K562 (cell line): ENCODE data around the gene RCC2. TPM values are rescaled to one million over a fixed set of nuclear protein-coding genes. Genes with fewer than 3 reads are reported as not detected.
A peak's percentile ranks its signal among the peaks of the same experiment; 100 is the strongest.

ENCODE experiments used
- ATAC-seq: fragments of 200-7000 bp; cut with Tn5 transposase; 3 replicates; pipeline ENCODE4 v1.9.1; 2020; ENCODE audit warnings: moderate library complexity
- BruUV-seq: library from RNA; stranded (reverse); fragments of 400-500 nt; replicated peaks from 2 replicates; lab custom pipeline; 2021; lab: Mats Ljungman, UMichigan
- CTCF ChIA-PET: fragments of 300-600 bp; formaldehyde crosslinking; extraction: SDS; loops from one replicate; lab custom pipeline; 2021; ENCODE audit warnings: low intra/inter-chr PET ratio; lab: Yijun Ruan, JAX
- POLR2A ChIA-PET: fragments of 300-600, 350-650 bp; sonication (Branson Sonifier 250); formaldehyde crosslinking; extraction: SDS; loops from one replicate; lab custom pipeline; 2021; ENCODE audit warnings: antibody characterized with exemption, inconsistent platforms; lab: Yijun Ruan, JAX
- DNase-seq, 4 experiments: peaks; one replicate each; pipeline versions ENCODE4 v3.0.0 to v3.0.0-alpha.2; 2011 to 2018; ENCODE audit warnings: low spot score in 3 of 4, mixed read lengths in 3 of 4; ENCODE audit errors: extremely low read depth in 1 of 4
- FAIRE-seq: peaks from 2 replicates; lab custom pipeline; 2011; peaks lifted over from hg19 to GRCh38; lab: Jason Lieb, UNC
- H2AFZ ChIP-seq: 2 replicates; pipeline ENCODE4 v1.6.0; 2011; ENCODE audit warnings: low read depth, low read length, control low read depth, inconsistent platforms
- H3K27ac ChIP-seq: fragments of 200-600 bp; 3 replicates; pipeline ENCODE4 v1.8.0; 2011; ENCODE audit warnings: low read depth, mild to moderate bottlenecking, control low read depth, inconsistent platforms, low read length, moderate library complexity, mixed read lengths; ENCODE audit errors: extremely low read depth
- H3K27me3 ChIP-seq, 2 experiments: fragments of 300-600 bp in 1 of 2; 2 replicates in 1 of 2; 3 replicates in 1 of 2; pipeline versions ENCODE4 v1.6.0 to v1.8.0; 2011; ENCODE audit warnings: inconsistent platforms in 2 of 2, low read length in 2 of 2, mild to moderate bottlenecking in 1 of 2, mixed read lengths in 1 of 2, moderate library complexity in 1 of 2; ENCODE audit not compliant: control insufficient read depth in 2 of 2, insufficient read depth in 2 of 2
- H3K36me3 ChIP-seq: fragments of 300-600 bp; 3 replicates; pipeline ENCODE4 v1.8.0; 2011; ENCODE audit warnings: mild to moderate bottlenecking, low read length, inconsistent platforms; ENCODE audit not compliant: control insufficient read depth, insufficient read depth
- H3K4me1 ChIP-seq, 2 experiments: fragments of 200-600 bp in 1 of 2; replicated peaks in 1 of 2; 2 replicates in 1 of 2; 3 replicates in 1 of 2; pipeline versions ENCODE4 v1.5.1 to v1.8.0; 2011; ENCODE audit warnings: inconsistent platforms in 2 of 2, low read length in 2 of 2, mild to moderate bottlenecking in 1 of 2, mixed read lengths in 1 of 2, moderate library complexity in 1 of 2; ENCODE audit not compliant: control insufficient read depth in 2 of 2, insufficient read depth in 2 of 2
- H3K4me2 ChIP-seq: 2 replicates; pipeline ENCODE4 v1.6.1; 2011; ENCODE audit warnings: low read length, control low read depth, inconsistent platforms, mixed read lengths; ENCODE audit not compliant: insufficient read depth
- H3K4me3 ChIP-seq: fragments of 200-600 bp; sonication (generic), shearing (Covaris generic); 2 replicates; pipeline ENCODE4 v1.5.1; 2016; ENCODE audit warnings: control low read depth, inconsistent platforms
- H3K79me2 ChIP-seq: fragments of 200-600 bp; 3 replicates; pipeline ENCODE4 v1.8.0; 2011; ENCODE audit warnings: low read length, inconsistent platforms; ENCODE audit not compliant: control insufficient read depth, insufficient read depth
- H3K9ac ChIP-seq, 2 experiments: 2 replicates each; pipeline versions ENCODE4 v1.6.0 to v1.6.1; 2011; ENCODE audit warnings: low read depth in 2 of 2, low read length in 2 of 2, control low read depth in 1 of 2, inconsistent platforms in 1 of 2, mild to moderate bottlenecking in 1 of 2, mixed read lengths in 1 of 2; ENCODE audit not compliant: insufficient read depth in 1 of 2
- H3K9me1 ChIP-seq: one replicate; pipeline ENCODE4 v1.6.0; 2011; ENCODE audit warnings: inconsistent platforms, mild to moderate bottlenecking, low read length, moderate library complexity; ENCODE audit not compliant: control insufficient read depth, insufficient read depth
- H3K9me3 ChIP-seq: replicated peaks from 2 replicates; pipeline ENCODE4 v1.5.1; 2011; ENCODE audit warnings: low read depth, low read length, inconsistent platforms; ENCODE audit not compliant: control insufficient read depth, insufficient read depth
- H4K20me1 ChIP-seq: replicated peaks from 2 replicates; pipeline ENCODE4 v1.6.1; 2011; ENCODE audit warnings: low read length, inconsistent platforms, mixed read lengths; ENCODE audit not compliant: control insufficient read depth, insufficient read depth
- BCL6 ChIP-seq: fragments of 250-450 bp; sonication (Bioruptor Pico); IDR thresholded peaks from 2 replicates; pipeline ENCODE4 v1.4.0; 2020
- CBX2 ChIP-seq: fragments of 200-600 bp; sonication (generic); IDR thresholded peaks from one replicate; pipeline ENCODE4 v1.6.1; 2012; ENCODE audit warnings: mild to moderate bottlenecking, low read length, inconsistent platforms; ENCODE audit not compliant: insufficient read depth, poor library complexity, severe bottlenecking
- CBX5 ChIP-seq: IDR thresholded peaks from 2 replicates; pipeline ENCODE4 v1.6.1; 2014; ENCODE audit warnings: low read depth, borderline replicate concordance
- DNMT1 ChIP-seq: fragments of 450-650 bp; IDR thresholded peaks from 2 replicates; pipeline ENCODE4 v1.6.1; 2016; ENCODE audit warnings: antibody characterized with exemption, mild to moderate bottlenecking
- FOXJ3 ChIP-seq: sonication (generic); formaldehyde crosslinking; IDR thresholded peaks from 2 replicates; pipeline ENCODE4 v1.4.0; 2020; ENCODE audit warnings: mild to moderate bottlenecking, missing genetic modification reagents
- GTF2F1 ChIP-seq: IDR thresholded peaks from 2 replicates; pipeline ENCODE4 v1.6.1; 2011; ENCODE audit warnings: low read depth, low read length, improper control_type of control experiment
- POLR2B ChIP-seq: fragments of 450-650 bp; IDR thresholded peaks from 2 replicates; pipeline ENCODE4 v1.6.1; 2018; ENCODE audit warnings: low read depth; ENCODE audit not compliant: partially characterized antibody
- RBFOX2 ChIP-seq: fragments of 200-400 bp; formaldehyde crosslinking; IDR thresholded peaks from 2 replicates; pipeline ENCODE4 v1.6.1; 2017; ENCODE audit warnings: low read depth, mild to moderate bottlenecking, low read length, moderate library complexity
- RBM34 ChIP-seq: fragments of 200-400 bp; formaldehyde crosslinking; IDR thresholded peaks from 2 replicates; pipeline ENCODE4 v1.6.1; 2018; ENCODE audit warnings: low read length, borderline replicate concordance; ENCODE audit not compliant: insufficient read depth
- SNRNP70 ChIP-seq: fragments of 200-400 bp; formaldehyde crosslinking; optimal IDR thresholded peaks from 2 replicates; pipeline ENCODE3; 2017; ENCODE audit warnings: low read depth, low read length
- SP1 ChIP-seq: sonication (generic); formaldehyde crosslinking; IDR thresholded peaks from 2 replicates; pipeline ENCODE4 v1.8.1; 2022; ENCODE audit warnings: mild to moderate bottlenecking, missing genetic modification reagents
- TAF1 ChIP-seq: IDR thresholded peaks from 2 replicates; pipeline ENCODE4 v1.6.1; 2011; ENCODE audit warnings: mild to moderate bottlenecking, low read length, moderate library complexity; ENCODE audit not compliant: insufficient read depth, control insufficient read depth, severe bottlenecking; ENCODE audit errors: extremely low read depth
- WHSC1 ChIP-seq: IDR thresholded peaks from one replicate; pipeline ENCODE4 v1.6.1; 2012; ENCODE audit warnings: low read length, control low read depth, inconsistent platforms
- ZEB2 ChIP-seq: fragments of 450-650 bp; IDR thresholded peaks from 2 replicates; pipeline ENCODE4 v1.6.1; 2016
- ZNF444 ChIP-seq: fragments of 250-450 bp; sonication (Bioruptor Pico); IDR thresholded peaks from 2 replicates; pipeline ENCODE4 v1.4.0; 2020; ENCODE audit warnings: mild to moderate bottlenecking, moderate library complexity
- WGBS: fragments of 100-300 bp; shearing (Covaris generic); methylation state at CpG from one replicate; pipeline ENCODE4 v1.1.6; 2016; ENCODE audit warnings: low coverage, mixed read lengths; ENCODE audit not compliant: insufficient coverage; ENCODE audit errors: missing lambda C conversion rate; 5-methylcytosine and 5-hydroxymethylcytosine counted together
- in situ Hi-C: fragments of 300-500 bp; cut with MboI; formaldehyde crosslinking; loops from 4 replicates; pipeline ENCODE4 v1.15.0; 2018; ENCODE audit warnings: inconsistent platforms, mixed read lengths
- intact Hi-C: fragments of 100-400 bp; cut with micrococcal nuclease; formaldehyde crosslinking; loops from 2 replicates; pipeline ENCODE4 v1.14.2; 2022
- polyA plus RNA-seq, 8 experiments: library from polyadenylated mRNA; depleted of rRNA in 4 of 8; stranded (reverse) in 5 of 8; unstranded in 3 of 8; fragments of >200 nt; fragmentation: Nextera tagmentation in 2 of 8; fragmentation: Illumina TruSeq in 1 of 8; extraction: Ambion mirVana in 2 of 8; extraction: Trizol in 1 of 8; gene quantifications; 2 replicates each; pipeline versions ENCODE4 v1.2.1 to v1.2.3, GENCODE V29; 2011 to 2014; ENCODE audit warnings: inconsistent platforms in 1 of 8, missing spikeins in 1 of 8
- total RNA-seq, 7 experiments: library from RNA; depleted of rRNA in 6 of 7; stranded (reverse); fragments of >200 nt in 6 of 7; fragmentation: Illumina TruSeq in 2 of 7; extraction: Trizol in 2 of 7; gene quantifications; 2 replicates each; pipeline versions ENCODE4 v1.2.1 to v1.2.3, GENCODE V29; 2011 to 2021; ENCODE audit warnings: low replicate concordance in 1 of 7
- TF ChIP-seq, protein P1 (sequence below): IDR thresholded peaks from 2 replicates; pipeline ENCODE4 v1.6.1; 2014; ENCODE audit warnings: antibody characterized with exemption
- TF ChIP-seq, protein P2 (sequence below): fragments of 450-650 bp; IDR thresholded peaks from 2 replicates; pipeline ENCODE4 v1.6.1; 2017; ENCODE audit warnings: antibody characterized with exemption, mild to moderate bottlenecking

Gene RCC2
- total and polyA plus RNA-seq, 9 of the 15 experiments (the other 6 are each of a cell fraction or from before 2014, with no cell fraction given), result 31.8 to 292 (median 116) TPM

DNA sequence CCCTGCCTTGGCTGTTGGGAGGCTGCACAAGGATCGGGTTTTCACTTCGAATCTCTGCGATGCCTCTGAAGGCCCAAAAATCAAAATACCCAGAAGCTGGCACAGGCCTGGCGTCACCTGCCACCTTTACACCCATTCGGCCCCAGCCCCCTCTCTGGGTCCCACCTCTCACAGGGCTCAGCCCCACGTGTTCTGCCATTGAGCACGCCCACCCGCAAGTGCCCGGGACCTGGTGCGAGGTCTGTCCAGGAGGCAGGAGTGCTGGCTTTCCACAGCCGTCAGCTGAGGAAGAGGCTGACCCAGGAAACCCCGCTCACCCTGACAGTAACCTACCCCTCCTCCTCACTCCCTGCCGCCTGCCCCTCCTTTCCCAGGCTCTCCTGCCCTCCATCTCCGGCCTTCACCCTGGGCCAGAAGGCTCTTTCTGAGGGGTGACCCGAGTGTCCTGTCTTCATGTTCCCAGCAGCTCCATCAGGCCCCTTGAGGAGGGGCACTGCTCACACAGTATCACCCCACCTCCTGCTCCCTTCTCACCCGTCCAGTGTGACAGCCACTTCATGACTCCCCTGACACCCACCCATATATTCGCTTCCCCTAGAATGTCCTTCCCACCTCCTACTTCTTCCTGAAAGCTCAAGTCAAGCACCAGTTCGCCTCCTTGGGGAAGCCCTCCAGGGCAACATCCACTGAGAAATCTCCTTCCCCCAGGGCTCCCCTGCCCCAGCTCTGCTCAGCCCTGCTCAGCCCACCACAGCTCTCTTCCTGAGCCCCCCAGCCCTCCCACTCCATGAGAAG is 13.5 kb downstream of the RCC2 start:
- Histone ChIP-seq H4K20me1 (peaks cover 31% of the 10 kb centered on the region), H3K4me3 (no peak overlapping the region), H3K4me1 (peaks cover 0 to 6% of the 10 kb centered on the region in 2 experiments; a peak in 2 of 5 replicates), H3K36me3 (peaks cover 97% of the 10 kb centered on the region), H3K4me2 (no peak overlapping the region), H2AFZ (no peak overlapping the region), H3K27ac (no peak overlapping the region), H3K27me3 (no peaks in the 10 kb centered on the region), H3K79me2 (peaks cover 54% of the 10 kb centered on the region), H3K9me3 (no peaks in the 10 kb centered on the region), H3K9me1 (no peaks in the 10 kb centered on the region), H3K9ac (no peak overlapping the region; a peak in 1 of 4 replicates)
- BruUV-seq, result no TSS peak
- DNase-seq, result no peak
- intact Hi-C loops (no loop called here), in situ Hi-C loops (no loop called here)
- no peak for FAIRE-seq
- ATAC-seq, result peak; percentile 8; the same call in 2 of the 3 replicates
- WGBS, result 94% methylated on average over 16 of the region's 18 CpGs
- ChIA-PET POLR2A (interaction anchor here (0.8 to 3.0 kb wide), 6 partner anchors 8 to 62 kb away, joined by 3 to 13 read pairs (median 5); no protein-coding TSS in a partner anchor), CTCF (no interaction called here)
- no peak for TF ChIP-seq RBM34
- TF ChIP-seq ZEB2, result no peak
- TF ChIP-seq, protein P1, sequence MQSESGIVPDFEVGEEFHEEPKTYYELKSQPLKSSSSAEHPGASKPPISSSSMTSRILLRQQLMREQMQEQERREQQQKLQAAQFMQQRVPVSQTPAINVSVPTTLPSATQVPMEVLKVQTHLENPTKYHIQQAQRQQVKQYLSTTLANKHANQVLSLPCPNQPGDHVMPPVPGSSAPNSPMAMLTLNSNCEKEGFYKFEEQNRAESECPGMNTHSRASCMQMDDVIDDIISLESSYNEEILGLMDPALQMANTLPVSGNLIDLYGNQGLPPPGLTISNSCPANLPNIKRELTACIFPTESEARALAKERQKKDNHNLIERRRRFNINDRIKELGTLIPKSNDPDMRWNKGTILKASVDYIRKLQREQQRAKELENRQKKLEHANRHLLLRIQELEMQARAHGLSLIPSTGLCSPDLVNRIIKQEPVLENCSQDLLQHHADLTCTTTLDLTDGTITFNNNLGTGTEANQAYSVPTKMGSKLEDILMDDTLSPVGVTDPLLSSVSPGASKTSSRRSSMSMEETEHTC, result no peak
- TF ChIP-seq SP1, result no peak
- no peak for TF ChIP-seq WHSC1
- TF ChIP-seq BCL6 (CRISPR knock-in tag), result no peak
- no peak for TF ChIP-seq ZNF444 (CRISPR knock-in tag)
- TF ChIP-seq, protein P2, sequence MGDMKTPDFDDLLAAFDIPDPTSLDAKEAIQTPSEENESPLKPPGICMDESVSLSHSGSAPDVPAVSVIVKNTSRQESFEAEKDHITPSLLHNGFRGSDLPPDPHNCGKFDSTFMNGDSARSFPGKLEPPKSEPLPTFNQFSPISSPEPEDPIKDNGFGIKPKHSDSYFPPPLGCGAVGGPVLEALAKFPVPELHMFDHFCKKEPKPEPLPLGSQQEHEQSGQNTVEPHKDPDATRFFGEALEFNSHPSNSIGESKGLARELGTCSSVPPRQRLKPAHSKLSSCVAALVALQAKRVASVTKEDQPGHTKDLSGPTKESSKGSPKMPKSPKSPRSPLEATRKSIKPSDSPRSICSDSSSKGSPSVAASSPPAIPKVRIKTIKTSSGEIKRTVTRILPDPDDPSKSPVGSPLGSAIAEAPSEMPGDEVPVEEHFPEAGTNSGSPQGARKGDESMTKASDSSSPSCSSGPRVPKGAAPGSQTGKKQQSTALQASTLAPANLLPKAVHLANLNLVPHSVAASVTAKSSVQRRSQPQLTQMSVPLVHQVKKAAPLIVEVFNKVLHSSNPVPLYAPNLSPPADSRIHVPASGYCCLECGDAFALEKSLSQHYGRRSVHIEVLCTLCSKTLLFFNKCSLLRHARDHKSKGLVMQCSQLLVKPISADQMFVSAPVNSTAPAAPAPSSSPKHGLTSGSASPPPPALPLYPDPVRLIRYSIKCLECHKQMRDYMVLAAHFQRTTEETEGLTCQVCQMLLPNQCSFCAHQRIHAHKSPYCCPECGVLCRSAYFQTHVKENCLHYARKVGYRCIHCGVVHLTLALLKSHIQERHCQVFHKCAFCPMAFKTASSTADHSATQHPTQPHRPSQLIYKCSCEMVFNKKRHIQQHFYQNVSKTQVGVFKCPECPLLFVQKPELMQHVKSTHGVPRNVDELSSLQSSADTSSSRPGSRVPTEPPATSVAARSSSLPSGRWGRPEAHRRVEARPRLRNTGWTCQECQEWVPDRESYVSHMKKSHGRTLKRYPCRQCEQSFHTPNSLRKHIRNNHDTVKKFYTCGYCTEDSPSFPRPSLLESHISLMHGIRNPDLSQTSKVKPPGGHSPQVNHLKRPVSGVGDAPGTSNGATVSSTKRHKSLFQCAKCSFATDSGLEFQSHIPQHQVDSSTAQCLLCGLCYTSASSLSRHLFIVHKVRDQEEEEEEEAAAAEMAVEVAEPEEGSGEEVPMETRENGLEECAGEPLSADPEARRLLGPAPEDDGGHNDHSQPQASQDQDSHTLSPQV, result no peak
- TF ChIP-seq TAF1, result no peak
- TF ChIP-seq DNMT1, result no peak
- TF ChIP-seq CBX2, result no peak
- TF ChIP-seq RBFOX2, result peak; percentile 69
- peak; percentile 39 for TF ChIP-seq POLR2B
- TF ChIP-seq GTF2F1, result no peak
- no peak for TF ChIP-seq FOXJ3
- TF ChIP-seq CBX5, result no peak
- no peak for TF ChIP-seq SNRNP70
